ENCODE data around the gene RPL38.
"Not testable (repeated sequence)": the region's sequence is repeated elsewhere in the genome, so short reads cannot be mapped to it uniquely, and the experiment has no call there.

Gene RPL38

GRCh38 chr17:74182041-74182723, 21.3 kb upstream of the RPL38 start:
- peak in 2 of 10 donors; percentile 39 to 66 for DNase-seq
- intact Hi-C loops (cut with DNase I), result no loop called here

DNA sequence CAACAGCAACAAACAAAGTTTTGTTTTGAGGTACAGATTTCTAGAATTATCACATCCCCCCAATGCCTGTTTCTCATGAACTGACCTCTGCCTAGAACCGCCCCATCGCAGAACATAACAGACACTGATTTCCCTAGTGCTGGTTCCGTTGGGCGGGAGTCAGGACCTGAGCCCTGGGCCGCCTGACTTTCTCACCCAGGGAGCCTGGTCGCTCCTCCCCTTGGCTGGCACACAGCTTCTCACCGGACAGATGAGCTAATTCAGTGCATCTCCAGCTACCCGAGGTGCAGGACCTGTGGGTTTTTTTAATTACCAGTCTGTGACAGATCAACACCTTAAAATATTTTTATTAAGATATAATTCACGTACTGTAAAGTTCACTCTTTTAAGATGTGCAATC, 20.1 kb upstream of the RPL38 start:
- DNase-seq, result peak in 2 of 10 donors; percentile 52 to 59
- intact Hi-C loops (cut with DNase I), result no loop called here

- intact Hi-C loops (cut with DNase I), result no loop called here
- peak in 2 of 10 donors; percentile 18 to 66 for DNase-seq
Measured at GRCh38 chr17:74185571-74186185, 17.8 kb upstream of the RPL38 start.

GRCh38 chr17:74186498-74186897, 17.0 kb upstream of the RPL38 start:
- intact Hi-C loops (cut with DNase I), result no loop called here
- DNase-seq, result peak in 2 of 10 donors; percentile 5 to 43

GRCh38 chr17:74187761-74188160, 15.7 kb upstream of the RPL38 start:
- intact Hi-C loops (cut with DNase I), result no loop called here
- DNase-seq, result peak in 1 of 10 donors; percentile 11

DNA sequence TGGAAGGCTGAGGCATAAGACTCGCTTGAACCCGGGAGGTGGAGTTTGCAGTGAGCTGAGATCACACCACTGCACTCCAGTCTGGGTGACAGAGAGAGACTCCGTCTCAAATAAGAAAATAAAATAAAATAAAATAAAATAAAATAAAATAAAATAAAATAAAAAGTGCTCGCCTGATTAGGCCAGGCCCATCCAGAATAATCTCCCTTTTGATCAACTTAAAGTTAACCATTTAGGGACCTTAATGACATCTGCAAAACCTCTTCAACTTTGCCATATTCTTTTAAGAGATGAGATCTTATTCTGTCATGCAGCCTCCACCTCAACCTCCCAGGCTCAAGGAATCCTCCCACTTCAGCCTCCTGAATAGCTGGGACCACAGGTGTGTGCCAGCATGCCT, 14.8 kb upstream of the RPL38 start:
- intact Hi-C loops (cut with DNase I); DNase-seq: not testable (repeated sequence)

- intact Hi-C loops (cut with DNase I), result no loop called here
- DNase-seq, result no peak
Measured at GRCh38 chr17:74190154-74190553, 13.3 kb upstream of the RPL38 start.

DNA sequence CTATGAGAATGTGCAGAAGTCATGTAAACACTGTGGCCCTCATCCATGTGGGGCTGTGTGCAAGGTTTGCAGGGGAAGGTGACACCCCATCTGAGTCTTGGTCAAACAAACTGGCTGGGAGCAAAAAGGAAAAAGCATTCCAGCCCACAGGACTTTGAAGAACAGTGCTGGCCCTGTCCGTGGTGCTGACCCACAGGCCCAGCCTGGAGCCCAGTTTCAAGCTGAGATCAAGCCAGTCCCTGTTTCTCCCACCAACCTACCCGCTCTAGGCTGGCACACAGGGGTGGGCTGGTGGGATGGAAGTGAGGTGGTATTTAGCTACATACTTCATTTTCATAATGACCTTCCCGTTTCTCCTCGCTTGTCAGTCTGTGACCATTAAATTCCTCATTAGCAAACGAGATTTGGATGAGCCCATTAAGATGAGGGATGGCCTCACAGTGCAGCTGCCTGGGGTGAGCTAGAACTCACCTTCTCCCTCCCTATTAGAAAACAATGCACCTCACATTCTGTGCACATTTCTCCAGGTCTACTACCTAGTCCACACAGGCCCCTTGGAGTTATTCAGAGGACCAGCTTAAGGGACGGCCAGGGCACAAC, 12.6 kb upstream of the RPL38 start:
- intact Hi-C loops (cut with DNase I), result no loop called here
- peak in 3 of 10 donors; percentile 6 to 56 (median 33) for DNase-seq

DNA sequence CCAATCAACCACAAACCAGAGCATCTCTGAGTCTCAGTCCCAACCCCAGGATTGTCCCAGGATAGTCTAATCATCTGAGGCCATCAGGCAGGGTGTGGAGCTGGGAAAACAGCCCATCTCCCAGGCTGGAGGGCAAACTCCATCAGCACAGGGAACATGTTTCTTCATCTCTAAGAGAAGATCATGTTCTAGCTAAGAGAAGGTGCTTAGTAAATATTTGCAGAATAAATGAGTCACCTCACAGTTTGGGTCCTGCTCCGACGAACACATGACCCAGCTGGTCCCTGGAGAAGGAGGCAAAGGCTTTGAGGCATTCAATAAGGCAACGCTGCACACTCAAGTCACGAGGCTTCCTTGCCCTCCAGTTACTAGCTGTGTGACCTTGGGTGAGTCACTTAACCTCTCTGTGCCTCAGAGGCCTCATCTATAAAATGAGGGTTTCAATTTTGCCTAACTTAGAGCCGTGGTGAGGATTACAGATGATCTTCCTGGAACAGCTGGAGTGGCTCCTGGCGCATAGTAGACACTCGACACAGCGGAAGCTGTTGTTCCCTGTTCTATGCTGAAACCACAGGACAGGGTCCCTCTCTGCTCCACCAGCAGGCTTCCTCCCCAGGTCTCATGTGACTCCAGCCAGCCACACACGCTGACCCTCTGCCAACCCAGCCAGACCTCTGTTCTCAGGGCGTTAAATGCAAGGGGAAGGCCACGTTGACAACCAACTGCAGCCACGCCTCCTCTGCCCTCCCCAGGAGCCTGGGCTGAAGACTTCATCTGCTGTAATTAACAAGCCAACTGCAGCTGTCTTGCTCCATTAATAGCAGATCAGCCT, 10.3 kb upstream of the RPL38 start:
- peak in 4 of 10 donors; percentile 39 to 85 (median 78) for DNase-seq
- intact Hi-C loops (cut with DNase I), result no loop called here

DNA sequence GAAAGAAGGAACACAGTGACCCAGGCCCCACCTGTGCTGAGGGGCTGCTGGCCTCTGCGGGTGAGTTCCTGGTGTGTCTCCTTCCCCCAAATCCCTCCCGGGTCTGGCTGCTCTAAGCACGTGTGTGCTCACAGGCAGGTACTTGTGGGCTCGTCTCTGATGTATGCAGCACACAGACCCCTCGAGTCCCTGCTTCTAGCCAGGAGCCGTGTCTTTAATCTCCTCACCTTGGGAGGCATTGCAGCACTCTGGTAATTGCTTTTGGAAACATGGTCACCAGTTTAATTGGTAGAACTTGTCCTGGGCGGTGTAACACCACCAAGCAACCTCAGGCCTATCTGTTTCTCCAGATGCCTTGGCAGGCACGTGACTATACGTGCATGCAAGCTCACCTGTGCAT, 8.8 kb upstream of the RPL38 start:
- peak in 3 of 10 donors; percentile 2 to 29 (median 27) for DNase-seq

GRCh38 chr17:74196541-74197317, 6.7 kb upstream of the RPL38 start:
- intact Hi-C loops (cut with DNase I), result no loop called here
- DNase-seq, result peak in 1 of 10 donors; percentile 69

More for the DNA sequence above, 8.8 kb upstream of the RPL38 start:
- intact Hi-C loops (cut with DNase I), result no loop called here

DNA sequence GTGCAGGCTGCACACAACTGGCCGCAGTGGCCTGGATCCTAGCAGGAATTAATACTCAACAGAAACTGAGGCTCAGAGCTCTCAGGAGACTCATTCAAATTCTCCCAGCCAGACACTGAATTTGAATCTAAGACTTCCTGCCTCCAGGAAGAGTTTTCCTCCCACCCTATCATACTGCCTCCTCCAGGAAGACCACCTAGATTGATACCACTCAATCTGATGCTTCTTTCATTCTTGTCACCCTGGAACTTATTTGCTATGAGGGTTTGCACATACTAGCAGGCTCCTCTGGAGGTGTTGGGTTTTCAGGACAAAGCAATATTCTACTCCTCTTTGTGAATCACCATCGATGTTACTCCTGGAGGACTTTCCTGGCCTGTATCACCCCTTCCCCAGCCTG, 5.7 kb upstream of the RPL38 start:
- intact Hi-C loops (cut with DNase I), result no loop called here
- no peak for DNase-seq

GRCh38 chr17:74198694-74199093, 4.8 kb upstream of the RPL38 start:
- DNase-seq, result no peak
- intact Hi-C loops (cut with DNase I), result no loop called here

DNA sequence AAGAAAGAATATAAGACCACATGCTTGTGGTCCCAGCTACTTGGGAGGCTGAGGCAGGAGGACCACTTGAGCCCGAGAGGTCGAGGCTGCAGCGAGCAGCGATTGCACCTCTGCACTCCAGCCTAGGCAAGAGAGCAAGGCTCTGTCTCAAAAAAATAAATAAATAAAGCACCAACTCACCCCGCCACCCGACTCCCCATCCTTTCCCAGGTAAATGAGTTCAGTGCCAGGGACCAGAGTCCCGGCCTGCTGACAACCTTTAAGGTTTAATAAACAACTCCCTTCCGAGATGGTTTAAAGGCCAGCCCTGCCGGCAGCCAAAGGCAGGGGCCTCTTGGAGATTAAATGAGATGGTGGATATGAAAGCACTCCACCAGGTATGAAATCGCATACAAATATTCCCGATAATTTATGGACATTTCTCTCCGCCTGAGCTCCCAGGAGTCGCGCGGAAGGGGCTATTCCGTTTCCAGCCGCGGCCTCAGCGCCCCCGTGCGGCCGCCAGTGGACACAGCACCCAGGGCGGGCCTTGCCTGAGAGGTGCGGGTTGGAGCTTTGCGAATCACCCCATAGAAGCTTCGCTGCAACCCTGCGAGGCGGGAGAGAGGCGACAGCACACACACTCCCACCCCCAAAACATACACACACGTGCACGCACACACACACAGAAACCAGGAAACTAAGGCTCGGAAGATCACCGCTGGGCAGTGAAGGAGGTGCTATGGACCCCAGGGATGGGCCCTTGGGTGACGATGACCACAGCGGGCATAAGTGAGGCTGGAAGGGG, 4.0 kb upstream of the RPL38 start:
- peak; percentile 61 to 97 (median 80) for DNase-seq
- intact Hi-C loops (cut with DNase I), result no loop called here

DNA sequence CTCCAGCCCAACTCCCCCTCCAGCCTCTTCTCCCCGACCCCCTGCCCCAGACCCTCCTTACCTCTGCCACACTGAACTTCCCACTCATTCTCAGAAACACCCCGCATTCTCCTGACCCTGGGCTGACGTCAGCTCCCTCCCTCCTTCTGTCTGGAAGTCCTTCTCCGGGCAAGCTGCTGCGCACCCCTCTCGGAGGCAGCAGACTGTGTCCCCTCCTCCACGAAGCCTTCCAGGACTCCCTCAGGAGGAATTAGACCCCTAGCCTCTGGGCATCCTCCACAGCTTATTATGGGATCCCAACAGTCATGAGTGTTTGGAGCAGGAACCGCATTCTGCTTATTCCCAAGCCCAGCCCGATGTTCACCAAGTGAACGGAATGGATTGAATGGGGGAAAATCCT, 3.4 kb upstream of the RPL38 start:
- intact Hi-C loops (cut with DNase I), result no loop called here
- DNase-seq, result no peak

DNA sequence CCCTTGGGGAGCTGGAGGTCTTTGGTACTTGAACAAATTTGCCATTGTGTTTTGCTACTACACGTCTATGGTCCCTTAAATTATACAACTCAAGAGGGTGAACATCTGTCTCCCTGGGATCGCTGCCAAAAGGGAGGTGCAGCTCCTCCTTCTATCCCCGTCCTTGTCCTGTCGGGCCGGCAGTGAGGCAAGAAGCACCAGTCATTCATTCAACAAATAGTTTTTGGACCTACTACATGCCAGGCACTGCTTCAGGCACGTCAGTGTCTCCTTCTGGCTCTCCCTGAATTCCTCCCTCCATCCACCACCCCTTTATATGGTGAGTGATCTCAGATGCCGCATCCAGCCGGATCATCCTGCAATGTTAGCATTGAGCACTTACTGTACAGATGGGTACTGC, 2.2 kb upstream of the RPL38 start:
- DNase-seq, result peak in 1 of 10 donors; percentile 88
- intact Hi-C loops (cut with DNase I), result no loop called here

- DNase-seq, result no peak
- intact Hi-C loops (cut with DNase I), result no loop called here
Measured at GRCh38 chr17:74201948-74202347, 1.5 kb upstream of the RPL38 start.

DNA sequence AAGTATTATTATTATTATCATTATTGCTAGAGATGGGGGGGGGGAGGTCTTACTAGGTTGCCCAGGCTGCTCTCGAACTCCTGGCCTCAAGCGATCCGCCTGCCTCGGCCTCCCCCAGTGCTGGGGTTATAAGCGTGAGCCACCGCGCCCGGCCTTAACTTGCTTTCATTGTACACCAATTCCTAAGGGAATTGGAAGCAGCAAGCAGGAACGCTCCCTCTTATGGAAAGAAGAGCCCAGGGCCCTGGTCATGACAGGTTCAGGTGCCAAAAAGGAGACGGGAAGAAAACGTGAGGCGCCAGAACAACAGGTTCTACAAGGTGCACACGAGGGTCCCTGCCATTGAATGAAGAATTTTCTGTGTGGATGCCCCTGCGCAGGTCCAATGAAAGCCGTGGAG, 540 bp upstream of the RPL38 start:
- DNase-seq, result peak in 1 of 10 donors; percentile 87
- intact Hi-C loops (cut with DNase I), result no loop called here

DNA sequence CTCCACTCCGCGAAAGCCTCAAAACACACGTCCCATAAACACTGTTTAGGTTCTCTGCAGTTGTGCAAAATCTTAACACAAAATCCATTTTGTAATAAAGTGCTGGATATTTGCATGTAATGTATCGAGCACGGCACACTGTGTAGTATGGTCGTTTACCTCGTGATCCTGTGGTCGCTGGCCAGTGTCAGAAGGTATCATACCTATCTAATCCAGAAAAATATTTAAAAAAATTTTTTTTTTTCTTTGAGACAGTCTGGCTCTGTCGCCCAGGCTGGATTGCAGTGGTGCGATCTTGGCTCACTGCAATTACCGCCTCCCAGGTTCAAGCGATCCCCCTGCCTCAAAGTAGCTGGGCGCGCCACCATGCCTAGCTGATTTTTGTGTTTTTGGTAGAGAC, 996 bp downstream of the RPL38 start:
- intact Hi-C loops (cut with DNase I), result no loop called here
- DNase-seq, result no peak

All from posterior cingulate gyrus (tissue), 11 donors.